Measurements from ENCODE around the gene NELFA. TPM values are rescaled to one million over a fixed set of nuclear protein-coding genes. Genes with fewer than 3 reads are reported as not detected.

Gene NELFA
- polyA plus RNA-seq, 1 experiment = 9.3 TPM

- ChIA-PET POLR2A (no interaction called here), CTCF (no interaction called here)
- no peak for TF ChIP-seq CTCF (IDR thresholded peaks at IDR 0.05; ENCODE audit: low read depth, low read length)
- Histone ChIP-seq H3K9me3 (ENCODE audit: control insufficient read depth, insufficient read depth, low read length) (no peaks in the 10 kb centered on the region), H3K27me3 (ENCODE audit: control insufficient read depth, insufficient read depth, low read length) (no peaks in the 10 kb centered on the region), H3K27ac (ENCODE audit: low read depth, low read length) (no peak overlapping the region), H3K4me3 (ENCODE audit: low read depth, low read length) (no peak overlapping the region)
- DNase-seq (ENCODE audit: low read depth, low spot score) = no peak
Observed at GRCh38 chr4:1948892-1949436, 59.8 kb downstream of the NELFA start.

- Histone ChIP-seq H3K27me3 (ENCODE audit: control insufficient read depth, insufficient read depth, low read length) (no peaks in the 10 kb centered on the region), H3K9me3 (ENCODE audit: control insufficient read depth, insufficient read depth, low read length) (no peaks in the 10 kb centered on the region), H3K4me3 (ENCODE audit: low read depth, low read length) (no peak overlapping the region), H3K27ac (ENCODE audit: low read depth, low read length) (no peak overlapping the region)
- ChIA-PET CTCF (no interaction called here), POLR2A (no interaction called here)
- TF ChIP-seq CTCF (IDR thresholded peaks at IDR 0.05; ENCODE audit: low read depth, low read length) = no peak
- DNase-seq (ENCODE audit: low read depth, low spot score) = no peak
Observed at GRCh38 chr4:1948232-1948631, 60.5 kb downstream of the NELFA start.

GRCh38 chr4:1945912-1946311, 62.9 kb downstream of the NELFA start:
- no peak overlapping the region for H3K4me3 ChIP-seq (ENCODE audit: low read depth, low read length)
- no peak for DNase-seq (ENCODE audit: low read depth, low spot score)
- ChIA-PET POLR2A (no interaction called here), CTCF (interaction anchor here (0.7 to 1.2 kb wide), 2 partner anchors 37 to 271 kb away, joined by 3 to 4 read pairs; no protein-coding TSS in a partner anchor)
- no peak for TF ChIP-seq CTCF (IDR thresholded peaks at IDR 0.05; ENCODE audit: low read depth, low read length)
- no peaks in the 10 kb centered on the region for H3K27me3 ChIP-seq (ENCODE audit: control insufficient read depth, insufficient read depth, low read length)
- no peaks in the 10 kb centered on the region for H3K9me3 ChIP-seq (ENCODE audit: control insufficient read depth, insufficient read depth, low read length)
- H3K27ac ChIP-seq (ENCODE audit: low read depth, low read length) = no peak overlapping the region

GRCh38 chr4:1945124-1945895, 63.5 kb downstream of the NELFA start:
- TF ChIP-seq CTCF (IDR thresholded peaks at IDR 0.05; ENCODE audit: low read depth, low read length) = no peak
- H3K27ac ChIP-seq (ENCODE audit: low read depth, low read length) = no peak overlapping the region
- no peak for DNase-seq (ENCODE audit: low read depth, low spot score)
- no peaks in the 10 kb centered on the region for H3K9me3 ChIP-seq (ENCODE audit: control insufficient read depth, insufficient read depth, low read length)
- no peaks in the 10 kb centered on the region for H3K27me3 ChIP-seq (ENCODE audit: control insufficient read depth, insufficient read depth, low read length)
- H3K4me3 ChIP-seq (ENCODE audit: low read depth, low read length) = no peak overlapping the region
- ChIA-PET POLR2A (interaction anchor here (0.7 kb wide), 1 partner anchor 1577 kb away, joined by 5 read pairs; no protein-coding TSS in a partner anchor), CTCF (interaction anchor here (0.7 to 1.2 kb wide), 2 partner anchors 36 to 272 kb away, joined by 3 to 4 read pairs; no protein-coding TSS in a partner anchor)

GRCh38 chr4:1943928-1944327, 64.8 kb downstream of the NELFA start:
- H3K4me3 ChIP-seq (ENCODE audit: low read depth, low read length) = no peak overlapping the region
- no peak for TF ChIP-seq CTCF (IDR thresholded peaks at IDR 0.05; ENCODE audit: low read depth, low read length)
- no peaks in the 10 kb centered on the region for H3K27me3 ChIP-seq (ENCODE audit: control insufficient read depth, insufficient read depth, low read length)
- ChIA-PET CTCF (no interaction called here), POLR2A (no interaction called here)
- no peak for DNase-seq (ENCODE audit: low read depth, low spot score)
- no peak overlapping the region for H3K27ac ChIP-seq (ENCODE audit: low read depth, low read length)
- H3K9me3 ChIP-seq (ENCODE audit: control insufficient read depth, insufficient read depth, low read length) = no peaks in the 10 kb centered on the region

All from AG04450 (cell line).